HEK293 (cell line): Measurements from ENCODE around the gene ADD2.
"Not testable (repeated sequence)": the region's sequence is repeated elsewhere in the genome, so short reads cannot be mapped to it uniquely, and the experiment has no call there.

ENCODE experiments used
- CTCF ChIA-PET: fragments of 350-600 bp; formaldehyde crosslinking; extraction: SDS; loops from one replicate; lab custom pipeline; 2021; ENCODE audit warnings: antibody characterized with exemption; lab: Yijun Ruan, JAX
- POLR2A ChIA-PET: fragments of 300-600 bp; formaldehyde crosslinking; extraction: SDS; loops from one replicate; lab custom pipeline; 2020; ENCODE audit warnings: antibody characterized with exemption, inconsistent platforms; lab: Yijun Ruan, JAX
- H3K27ac ChIP-seq: fragments of 200-500 bp; sonication (Bioruptor generic); 2 replicates; pipeline ENCODE4 v1.5.1; 2014; ENCODE audit warnings: low read depth, low read length, control low read depth, inconsistent platforms; ENCODE audit errors: extremely low read depth
- H3K36me3 ChIP-seq, 2 experiments: fragments of 200-500 bp in 1 of 2; sonication (Bioruptor generic) in 1 of 2; 1 replicate in 1 of 2; 2 replicates in 1 of 2; pipeline ENCODE4 v1.5.1; 2014 to 2017; ENCODE audit warnings: inconsistent platforms in 2 of 2, low read length in 2 of 2; ENCODE audit not compliant: control insufficient read depth in 2 of 2, insufficient read depth in 1 of 2
- H3K4me1 ChIP-seq: fragments of 200-500 bp; sonication (Bioruptor generic); 2 replicates; pipeline ENCODE4 v1.5.1; 2014; ENCODE audit warnings: mild to moderate bottlenecking, low read length, inconsistent platforms; ENCODE audit not compliant: control insufficient read depth, insufficient read depth
- H3K4me3 ChIP-seq: 2 replicates; pipeline ENCODE4 v1.5.1; 2011; ENCODE audit warnings: low read depth, mild to moderate bottlenecking, control low read depth, low read length, moderate library complexity
- H3K9me3 ChIP-seq: fragments of 200-500 bp; sonication (Bioruptor generic); 2 replicates; pipeline ENCODE4 v1.5.1; 2014; ENCODE audit warnings: low read depth, low read length, inconsistent platforms; ENCODE audit not compliant: control insufficient read depth, insufficient read depth
- CTCF ChIP-seq: fragments of 450-650 bp; formaldehyde crosslinking; IDR thresholded peaks from 2 replicates; pipeline ENCODE4 v1.5.1; 2016; ENCODE audit warnings: missing biosample characterization, missing genetic modification characterization
- GLIS1 ChIP-seq: fragments of 450-650 bp; formaldehyde crosslinking; IDR thresholded peaks from 2 replicates; pipeline ENCODE4 v1.5.1; 2016; ENCODE audit warnings: missing biosample characterization, missing genetic modification characterization
- GLIS2 ChIP-seq: fragments of 450-650 bp; formaldehyde crosslinking; IDR thresholded peaks from 2 replicates; pipeline ENCODE4 v1.5.1; 2016; ENCODE audit warnings: missing biosample characterization, missing genetic modification characterization
- ZBTB17 ChIP-seq: fragments of 450-650 bp; formaldehyde crosslinking; IDR thresholded peaks from 2 replicates; pipeline ENCODE4 v1.5.1; 2016; ENCODE audit warnings: missing biosample characterization, missing genetic modification characterization
- ZBTB49 ChIP-seq: fragments of 450-650 bp; formaldehyde crosslinking; IDR thresholded peaks from 2 replicates; pipeline ENCODE4 v1.5.1; 2016; ENCODE audit warnings: missing biosample characterization, missing genetic modification characterization, low read depth
- ZEB2 ChIP-seq: fragments of 450-650 bp; formaldehyde crosslinking; IDR thresholded peaks from 2 replicates; pipeline ENCODE4 v1.5.1; 2016; ENCODE audit warnings: missing biosample characterization, missing genetic modification characterization
- ZFP41 ChIP-seq: fragments of 450-650 bp; formaldehyde crosslinking; IDR thresholded peaks from 2 replicates; pipeline ENCODE4 v1.5.1; 2016; ENCODE audit warnings: missing biosample characterization, missing genetic modification characterization, borderline replicate concordance
- ZIC2 ChIP-seq: fragments of 450-650 bp; formaldehyde crosslinking; IDR thresholded peaks from 2 replicates; pipeline ENCODE4 v1.5.1; 2016; ENCODE audit warnings: missing biosample characterization, missing genetic modification characterization
- ZNF133 ChIP-seq: fragments of 450-650 bp; formaldehyde crosslinking; IDR thresholded peaks from 2 replicates; pipeline ENCODE4 v1.5.1; 2016; ENCODE audit warnings: missing biosample characterization, missing genetic modification characterization
- ZNF174 ChIP-seq: fragments of 450-650 bp; formaldehyde crosslinking; IDR thresholded peaks from 2 replicates; pipeline ENCODE4 v1.5.0; 2017; ENCODE audit warnings: missing biosample characterization, mild to moderate bottlenecking, missing genetic modification characterization
- ZNF585B ChIP-seq: fragments of 450-650 bp; formaldehyde crosslinking; IDR thresholded peaks from 2 replicates; pipeline ENCODE4 v1.5.1; 2016; ENCODE audit warnings: missing biosample characterization, missing genetic modification characterization
- ZNF660 ChIP-seq: fragments of 450-650 bp; IDR thresholded peaks from 2 replicates; pipeline ENCODE4 v1.5.1; 2018; ENCODE audit warnings: missing biosample characterization, mild to moderate bottlenecking, missing genetic modification characterization
- ZNF707 ChIP-seq: fragments of 450-650 bp; formaldehyde crosslinking; IDR thresholded peaks from 2 replicates; pipeline ENCODE4 v1.5.1; 2016; ENCODE audit warnings: missing biosample characterization, missing genetic modification characterization
- ZSCAN5A ChIP-seq: fragments of 450-650 bp; formaldehyde crosslinking; IDR thresholded peaks from 2 replicates; pipeline ENCODE4 v1.5.1; 2016; ENCODE audit warnings: missing biosample characterization, missing genetic modification characterization

ADD2 gene

GRCh38 chr2:70801607-70802263 lies 33.7 kb upstream of the ADD2 start:
- Histone ChIP-seq H3K9me3 (no peaks in the 10 kb centered on the region), H3K27ac (no peak overlapping the region), H3K4me3 (no peak overlapping the region), H3K36me3 (no peaks in the 10 kb centered on the region), H3K4me1 (no peaks in the 10 kb centered on the region)
- CTCF ChIA-PET = interaction anchor here (1.4 kb wide), 1 partner anchor 15 kb away, joined by 3 read pairs; no protein-coding TSS in a partner anchor
- TF ChIP-seq ZNF133 (tag by site-specific recombination) = no peak
- no peak for TF ChIP-seq ZEB2 (tag by site-specific recombination)
- POLR2A ChIA-PET = no interaction called here

DNA sequence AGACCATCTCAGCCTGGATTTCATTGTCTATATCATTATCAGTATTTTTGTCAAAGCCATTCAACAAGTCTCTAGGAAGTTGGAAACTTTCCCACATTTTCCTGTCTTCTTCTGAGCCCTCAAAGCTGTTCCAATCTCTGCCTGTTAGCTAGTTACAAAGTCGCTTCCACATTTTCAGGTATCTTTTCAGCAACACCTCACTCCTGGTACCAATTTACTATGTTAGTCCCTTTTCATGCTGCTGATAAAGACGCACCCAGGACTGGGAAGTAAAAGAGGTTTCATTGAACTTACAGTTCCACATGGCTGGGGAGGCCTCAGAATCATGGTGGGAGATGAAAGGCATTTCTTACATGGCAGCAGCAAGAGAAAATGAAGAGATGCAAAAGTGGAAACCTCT lies 31.7 kb upstream of the ADD2 start:
- CTCF ChIA-PET = interaction anchor here (1.8 kb wide), 1 partner anchor 10 kb away, joined by 15 read pairs; the partner anchor contains the start of gene FIGLA
- TF ChIP-seq ZNF660 (tag by site-specific recombination) (no peak), ZBTB49 (tag by site-specific recombination) (no peak), ZNF707 (tag by site-specific recombination) (peak; percentile 89)
- TF ChIP-seq, all 188 proteins: peak for 1
- no peaks in the 10 kb centered on the region for H3K36me3 ChIP-seq
- POLR2A ChIA-PET = no interaction called here
- no peak overlapping the region for H3K4me3 ChIP-seq
- H3K4me1 ChIP-seq = no peaks in the 10 kb centered on the region
- H3K9me3 ChIP-seq = no peaks in the 10 kb centered on the region
- no peak overlapping the region for H3K27ac ChIP-seq

- H3K36me3 ChIP-seq, H3K4me3 ChIP-seq, H3K9me3 ChIP-seq, H3K4me1 ChIP-seq, POLR2A ChIA-PET, H3K27ac ChIP-seq: not testable (repeated sequence)
- CTCF ChIA-PET = interaction anchor here (0.7 to 1.8 kb wide), 2 partner anchors 8 to 1844 kb away, joined by 3 to 15 read pairs; partner anchors contain the start of gene FIGLA
Observed at GRCh38 chr2:70797996-70798395, 30.0 kb upstream of the ADD2 start.

- POLR2A ChIA-PET = interaction anchor here (0.6 kb wide), 1 partner anchor 20 kb away, joined by 3 read pairs; no protein-coding TSS in a partner anchor
- TF ChIP-seq ZFP41 (tag by site-specific recombination) (no peak), ZBTB17 (tag by site-specific recombination) (no peak), ZSCAN5A (tag by site-specific recombination) (no peak)
- CTCF ChIA-PET = interaction anchor here (0.7 to 1.3 kb wide), 3 partner anchors 15 to 1843 kb away, joined by 3 to 5 read pairs (median 3); no protein-coding TSS in a partner anchor
- no peak overlapping the region for H3K27ac ChIP-seq
- H3K9me3 ChIP-seq = no peaks in the 10 kb centered on the region
- no peaks in the 10 kb centered on the region for H3K36me3 ChIP-seq
- H3K4me3 ChIP-seq = no peak overlapping the region
- H3K4me1 ChIP-seq = no peaks in the 10 kb centered on the region
Observed at GRCh38 chr2:70797506-70797905, 29.5 kb upstream of the ADD2 start.

- Histone ChIP-seq H3K36me3 (no peaks in the 10 kb centered on the region), H3K4me3 (no peak overlapping the region), H3K4me1 (no peaks in the 10 kb centered on the region), H3K27ac (no peak overlapping the region), H3K9me3 (no peaks in the 10 kb centered on the region)
- CTCF ChIA-PET = interaction anchor here (0.6 to 1.3 kb wide), 4 partner anchors 16 to 152 kb away, joined by 3 to 5 read pairs (median 4); no protein-coding TSS in a partner anchor
- POLR2A ChIA-PET = no interaction called here
- peak; percentile 54; the same call in 1 of the 2 replicates for TF ChIP-seq GLIS1 (tag by site-specific recombination)
- TF ChIP-seq CTCF = no peak
- TF ChIP-seq ZIC2 = peak; percentile 15; the same call in 1 of the 2 replicates
- no peak for TF ChIP-seq ZNF174 (tag by site-specific recombination)
- no peak for TF ChIP-seq GLIS2 (tag by site-specific recombination)
- no peak for TF ChIP-seq ZNF585B (tag by site-specific recombination)
Observed at GRCh38 chr2:70796262-70796661, 28.3 kb upstream of the ADD2 start.
